ENCODE measurements around the gene RAI1. TPM values are rescaled to one million over a fixed set of nuclear protein-coding genes. Genes with fewer than 3 reads are reported as not detected.

Gene RAI1
- total and polyA plus RNA-seq, 2 of the 8 experiments (the other 6 are each of a cell fraction or from before 2014, with no cell fraction given): 0.39 to 1.2 TPM

GRCh38 chr17:17857496-17857895 lies 176.2 kb downstream of the RAI1 start:
- no peak overlapping the region for H3K4me3 ChIP-seq (ENCODE audit: extremely low read depth in 1 of 4, insufficient read depth in 2 of 4, low read depth in 3 of 4, low read length in 4 of 4)
- no peak overlapping the region for H3K27ac ChIP-seq (ENCODE audit: low read depth, low read length)
- H3K4me1 ChIP-seq (replicated peaks in 1 of 4; ENCODE audit: control insufficient read depth in 3 of 4, insufficient read depth in 4 of 4, low read length in 3 of 4): peaks cover 0 to 10% (median 4%) of the 10 kb centered on the region in 4 experiments; a peak in 2 of 7 replicates
- H2BK5ac ChIP-seq (ENCODE audit: low read depth, low read length): no peak overlapping the region
- POLR2A ChIA-PET (ENCODE audit: partially characterized antibody): interaction anchor here (12.1 kb wide), 1 partner anchor 17 kb away, joined by 122 read pairs; the partner anchor contains the start of gene SREBF1
- no peak overlapping the region for H3K4ac ChIP-seq (replicated peaks; ENCODE audit: insufficient read length, low read depth, low read length)
- no peak overlapping the region for H3K56ac ChIP-seq (replicated peaks; ENCODE audit: insufficient read length, low read depth, low read length)
- no peak overlapping the region for H3K4me2 ChIP-seq (ENCODE audit: insufficient read depth in 1 of 2, low read depth in 2 of 2, low read length in 2 of 2)
- H4K91ac ChIP-seq (replicated peaks; ENCODE audit: insufficient read length, low read length): no peak overlapping the region
- CTCF ChIA-PET (ENCODE audit: partially characterized antibody): interaction anchor here (1.0 to 26.2 kb wide), 8 partner anchors 9 to 62 kb away, joined by 3 to 404 read pairs (median 4); no protein-coding TSS in a partner anchor
- H3K9me3 ChIP-seq (ENCODE audit: insufficient read depth in 2 of 2, low read depth in 1 of 2, low read length in 1 of 2): no peaks in the 10 kb centered on the region
- H2BK15ac ChIP-seq (ENCODE audit: low read length): no peak overlapping the region
- H3K9ac ChIP-seq (replicated peaks in 1 of 4; ENCODE audit: extremely low read depth in 1 of 4, low read depth in 3 of 4, low read length in 3 of 4): no peak overlapping the region
- H3K79me1 ChIP-seq (ENCODE audit: low read depth, low read length): no peaks in the 10 kb centered on the region
- H3K23ac ChIP-seq (ENCODE audit: insufficient read length): no peak overlapping the region
- no peak overlapping the region for H4K8ac ChIP-seq (ENCODE audit: extremely low read depth, insufficient read depth, low read length)
- no peaks in the 10 kb centered on the region for H3K23me2 ChIP-seq (ENCODE audit: low read depth, low read length)
- H4K5ac ChIP-seq (ENCODE audit: insufficient read length, low read depth, low read length): no peak overlapping the region
- H2AK5ac ChIP-seq (ENCODE audit: low read depth, low read length): no peak overlapping the region
- 0 out of 2 replicates have a peak overlapping the region, but pooled peaks have one; percentile 33 for H2BK12ac ChIP-seq (ENCODE audit: low read depth, low read length)
- H3K79me2 ChIP-seq (ENCODE audit: control insufficient read depth in 1 of 2, insufficient read depth in 2 of 2, low read length in 2 of 2): no peaks in the 10 kb centered on the region
- no peak overlapping the region for H2AFZ ChIP-seq (ENCODE audit: low read length)
- no peak overlapping the region for H3K18ac ChIP-seq (ENCODE audit: extremely low read depth, low read length)
- no peak overlapping the region for H3K14ac ChIP-seq (ENCODE audit: insufficient read length)
- H2BK20ac ChIP-seq (ENCODE audit: low read length): no peak overlapping the region
- no peak overlapping the region for H2BK120ac ChIP-seq (replicated peaks; ENCODE audit: low read depth, low read length)
- no peak for DNase-seq (ENCODE audit: low read depth in 1 of 2, low spot score in 2 of 2)
- WGBS, 2 experiments (ENCODE audit: extremely low coverage in 1 of 2, insufficient coverage in 1 of 2, insufficient read length in 1 of 2, insufficient replicate concordance in 2 of 2, low coverage in 1 of 2, low lambda C conversion rate in 2 of 2, missing lambda C conversion rate in 1 of 2): 83% methylated on average over 4 of the region's 4 CpGs; no CpG with 5 or more reads in 1 of the 2 experiments
- FAIRE-seq: no peak
- TF ChIP-seq, protein P1, sequence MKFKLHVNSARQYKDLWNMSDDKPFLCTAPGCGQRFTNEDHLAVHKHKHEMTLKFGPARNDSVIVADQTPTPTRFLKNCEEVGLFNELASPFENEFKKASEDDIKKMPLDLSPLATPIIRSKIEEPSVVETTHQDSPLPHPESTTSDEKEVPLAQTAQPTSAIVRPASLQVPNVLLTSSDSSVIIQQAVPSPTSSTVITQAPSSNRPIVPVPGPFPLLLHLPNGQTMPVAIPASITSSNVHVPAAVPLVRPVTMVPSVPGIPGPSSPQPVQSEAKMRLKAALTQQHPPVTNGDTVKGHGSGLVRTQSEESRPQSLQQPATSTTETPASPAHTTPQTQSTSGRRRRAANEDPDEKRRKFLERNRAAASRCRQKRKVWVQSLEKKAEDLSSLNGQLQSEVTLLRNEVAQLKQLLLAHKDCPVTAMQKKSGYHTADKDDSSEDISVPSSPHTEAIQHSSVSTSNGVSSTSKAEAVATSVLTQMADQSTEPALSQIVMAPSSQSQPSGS (IDR thresholded peaks at IDR 0.05; ENCODE audit: low read length): no peak
- no peak for TF ChIP-seq POLR2AphosphoS5 (IDR thresholded peaks at IDR 0.05; ENCODE audit: low read depth, low read length)
- TF ChIP-seq PHF8 (conservative IDR thresholded peaks at IDR 0.05; ENCODE audit: low read depth, low read length): no peak
- H4K20me1 ChIP-seq (replicated peaks in 1 of 2; ENCODE audit: control insufficient read depth in 1 of 2, insufficient read depth in 2 of 2, low read length in 2 of 2): no peaks in the 10 kb centered on the region
- H3K27me3 ChIP-seq (replicated peaks in 1 of 4; ENCODE audit: control insufficient read depth in 3 of 4, extremely low read depth in 1 of 4, insufficient read depth in 3 of 4, low read length in 3 of 4): no peaks in the 10 kb centered on the region; a peak in 1 of 7 replicates
- H3K36me3 ChIP-seq (ENCODE audit: control insufficient read depth in 2 of 4, insufficient read depth in 4 of 4, low read length in 3 of 4): no peaks in the 10 kb centered on the region

Measured in H1 (cell line).